Sigmoid colon (tissue), 4 donors: ENCODE results near the gene PGP.

Experiments
- POLR2A ChIP-seq, 2 donors: fragments of 450-650 bp; IDR thresholded peaks; one replicate each; pipeline ENCODE4 v1.6.1; 2016; ENCODE audit warnings: antibody characterized with exemption in 2 of 2, mild to moderate bottlenecking in 2 of 2, moderate library complexity in 2 of 2
- POLR2AphosphoS5 ChIP-seq, 4 donors: sonication (generic); formaldehyde crosslinking; IDR thresholded peaks; one replicate each; pipeline ENCODE4 v1.6.1; 2017; ENCODE audit warnings: antibody characterized with exemption in 4 of 4
- TF ChIP-seq, protein P1 (sequence below), 4 experiments: fragments of 450-650 bp in 3 of 4; fragments of 200-600 bp in 1 of 4; IDR thresholded peaks; one replicate each; pipeline ENCODE4 v1.5.1; 2016 to 2019; ENCODE audit warnings: antibody characterized with exemption in 4 of 4, mild to moderate bottlenecking in 3 of 4, moderate library complexity in 2 of 4

DNA sequence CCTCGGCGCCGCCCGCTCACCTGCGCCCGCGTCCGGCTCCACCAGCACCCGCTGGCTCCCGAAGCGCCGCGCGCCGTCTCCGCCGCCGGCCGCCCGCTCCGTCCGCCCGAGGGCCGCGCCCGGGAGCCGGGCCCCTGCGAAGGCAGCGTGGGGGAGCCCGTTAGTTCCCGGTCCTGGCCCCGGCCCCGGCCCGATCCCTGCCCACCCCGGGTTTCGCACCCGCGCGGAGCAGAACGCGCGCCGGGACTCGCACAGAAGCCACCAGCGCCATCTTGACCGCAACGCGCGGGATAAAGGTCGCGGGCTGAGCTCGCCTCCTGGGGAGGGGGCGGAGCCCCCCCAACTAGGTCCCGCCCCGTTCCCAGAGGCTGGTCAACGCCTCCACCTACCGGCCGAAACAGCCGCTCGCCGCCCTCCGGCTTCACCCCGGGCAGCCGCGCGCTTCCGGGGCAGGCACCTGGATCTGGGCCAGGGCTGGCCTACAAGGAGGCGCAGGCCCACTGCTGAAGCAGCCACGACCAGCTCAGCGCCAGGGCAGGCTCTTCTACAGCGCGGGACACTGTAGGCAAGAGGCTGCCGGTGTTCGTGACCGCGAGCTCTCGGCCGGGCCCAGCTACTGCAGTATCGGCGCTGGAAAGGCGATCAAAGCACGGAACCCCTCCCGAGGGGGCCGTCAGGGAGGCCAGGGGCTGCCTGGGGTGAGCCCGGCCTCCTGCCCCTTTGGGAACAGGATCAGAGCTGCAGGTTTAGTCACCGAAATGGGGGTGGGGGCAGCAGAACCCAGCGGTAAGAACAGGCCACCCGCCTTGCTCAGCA lies 36.9 kb upstream of the PGP start, which contains the start of gene ECI1:
- TF ChIP-seq POLR2AphosphoS5 (IDR thresholded peaks at IDR 0.05), result peak; percentile 92 to 95 (median 94)
- TF ChIP-seq, protein P1, sequence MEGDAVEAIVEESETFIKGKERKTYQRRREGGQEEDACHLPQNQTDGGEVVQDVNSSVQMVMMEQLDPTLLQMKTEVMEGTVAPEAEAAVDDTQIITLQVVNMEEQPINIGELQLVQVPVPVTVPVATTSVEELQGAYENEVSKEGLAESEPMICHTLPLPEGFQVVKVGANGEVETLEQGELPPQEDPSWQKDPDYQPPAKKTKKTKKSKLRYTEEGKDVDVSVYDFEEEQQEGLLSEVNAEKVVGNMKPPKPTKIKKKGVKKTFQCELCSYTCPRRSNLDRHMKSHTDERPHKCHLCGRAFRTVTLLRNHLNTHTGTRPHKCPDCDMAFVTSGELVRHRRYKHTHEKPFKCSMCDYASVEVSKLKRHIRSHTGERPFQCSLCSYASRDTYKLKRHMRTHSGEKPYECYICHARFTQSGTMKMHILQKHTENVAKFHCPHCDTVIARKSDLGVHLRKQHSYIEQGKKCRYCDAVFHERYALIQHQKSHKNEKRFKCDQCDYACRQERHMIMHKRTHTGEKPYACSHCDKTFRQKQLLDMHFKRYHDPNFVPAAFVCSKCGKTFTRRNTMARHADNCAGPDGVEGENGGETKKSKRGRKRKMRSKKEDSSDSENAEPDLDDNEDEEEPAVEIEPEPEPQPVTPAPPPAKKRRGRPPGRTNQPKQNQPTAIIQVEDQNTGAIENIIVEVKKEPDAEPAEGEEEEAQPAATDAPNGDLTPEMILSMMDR (IDR thresholded peaks at IDR 0.05), result peak; percentile 66 to 76 (median 70)
- TF ChIP-seq POLR2A (IDR thresholded peaks at IDR 0.05), result peak; percentile 55 to 71
